GM12892 (cell line): ENCODE measurements around the gene SDCCAG8.

Source experiments
- POLR2A ChIP-seq: IDR thresholded peaks from 2 replicates; pipeline ENCODE4 v1.6.1; 2011; ENCODE audit warnings: low read depth, low read length, control low read depth
- POLR2AphosphoS5 ChIP-seq: IDR thresholded peaks from 2 replicates; pipeline ENCODE4 v1.6.1; 2011; ENCODE audit warnings: low read depth, low read length, control low read depth
- TAF1 ChIP-seq: IDR thresholded peaks from 2 replicates; pipeline ENCODE4 v1.6.1; 2011; ENCODE audit warnings: low read depth, mild to moderate bottlenecking, control low read depth, low read length, borderline replicate concordance

- TF ChIP-seq TAF1 (no peak), POLR2AphosphoS5 (no peak), POLR2A (no peak)
Measured at GRCh38 chr1:243316366-243316989, 60.6 kb downstream of the SDCCAG8 start.
